ENCODE results near the gene WBP1L.
A peak's percentile ranks its signal among the peaks of the same experiment; 100 is the strongest.
"Not testable (repeated sequence)": the region's sequence is repeated elsewhere in the genome, so short reads cannot be mapped to it uniquely, and the experiment has no call there.

The WBP1L gene

GRCh38 chr10:102837230-102837721, 93.5 kb downstream of the WBP1L start, which contains the start of gene CYP17A1:
TSS of gene CYP17A1 (minus strand) at chr10:102837413. CDS start at chr10:102837361, 52 bp downstream.
- no peak for DNase-seq (ENCODE audit: low read depth, low spot score)

DNA sequence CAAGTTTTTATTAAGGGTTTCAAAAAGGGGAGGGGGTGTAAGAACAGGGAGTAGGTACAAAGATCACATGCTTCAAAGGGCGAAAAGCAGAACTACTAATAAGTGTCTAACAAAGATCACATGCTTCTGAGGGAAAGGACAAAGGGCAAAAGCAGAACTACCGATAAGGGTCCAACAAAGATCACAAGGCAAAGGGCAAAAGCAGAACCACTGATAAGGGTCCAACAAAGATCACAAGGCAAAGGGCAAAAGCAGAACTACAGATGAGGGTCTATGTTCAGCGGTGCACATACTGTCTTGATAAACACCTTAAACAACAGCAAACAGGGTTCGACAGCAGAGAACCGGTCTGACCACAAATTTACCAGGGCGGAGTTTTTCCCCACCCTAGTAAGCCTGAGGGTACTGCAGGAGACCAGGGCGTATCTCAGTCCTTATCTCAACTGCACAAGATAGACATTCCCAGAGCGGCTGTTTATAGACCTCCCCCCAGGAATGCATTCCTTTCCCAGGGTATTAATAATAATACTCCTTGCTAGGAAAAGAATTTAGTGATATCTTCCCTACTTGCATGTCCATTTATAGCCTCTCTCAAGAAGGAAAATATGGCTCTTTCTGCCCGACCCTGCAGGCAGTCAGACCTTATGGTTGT, 94.7 kb downstream of the WBP1L start:
- DNase-seq (ENCODE audit: low read depth, low spot score), result not testable (repeated sequence)

GRCh38 chr10:102841827-102842345, 98.1 kb downstream of the WBP1L start:
- no peak for DNase-seq (ENCODE audit: low read depth, low spot score)

- not testable (repeated sequence) for DNase-seq (ENCODE audit: low read depth, low spot score)
Measured at GRCh38 chr10:102843139-102843538, 99.4 kb downstream of the WBP1L start.

GRCh38 chr10:102844190-102844776, 100.5 kb downstream of the WBP1L start:
- not testable (repeated sequence) for DNase-seq (ENCODE audit: low read depth, low spot score)

GRCh38 chr10:102845352-102845902, 101.7 kb downstream of the WBP1L start:
- DNase-seq (ENCODE audit: low read depth, low spot score), result no peak

DNA sequence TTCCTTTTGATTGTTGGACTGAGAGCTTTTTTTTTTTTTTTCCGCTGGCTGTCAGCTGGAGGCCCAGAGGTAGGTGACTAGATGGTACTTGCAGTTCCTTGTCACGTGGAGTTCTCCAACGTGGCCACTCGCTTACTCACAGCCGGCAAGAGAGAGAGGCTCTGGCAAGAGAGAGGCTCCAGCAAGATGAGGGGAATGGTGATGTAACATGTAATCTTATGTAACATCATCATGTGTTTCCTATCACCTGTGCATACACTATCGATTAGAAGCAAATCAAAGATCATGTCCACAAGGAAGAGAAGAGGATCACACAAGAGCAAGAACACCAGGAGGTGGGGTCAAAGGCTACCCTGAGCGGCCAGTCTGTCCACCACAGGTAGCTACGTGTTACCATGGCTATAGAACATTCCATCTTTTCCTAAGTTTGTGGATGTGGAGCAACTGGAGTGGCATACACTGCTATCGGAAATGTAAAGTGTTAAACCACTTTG, 106.3 kb downstream of the WBP1L start:
- DNase-seq (ENCODE audit: low read depth, low spot score), result no peak

GRCh38 chr10:102853237-102853636, 109.5 kb downstream of the WBP1L start:
- not testable (repeated sequence) for DNase-seq (ENCODE audit: low read depth, low spot score)

GRCh38 chr10:102855731-102856436, 112.1 kb downstream of the WBP1L start:
- DNase-seq (ENCODE audit: low read depth, low spot score), result peak; percentile 87

DNA sequence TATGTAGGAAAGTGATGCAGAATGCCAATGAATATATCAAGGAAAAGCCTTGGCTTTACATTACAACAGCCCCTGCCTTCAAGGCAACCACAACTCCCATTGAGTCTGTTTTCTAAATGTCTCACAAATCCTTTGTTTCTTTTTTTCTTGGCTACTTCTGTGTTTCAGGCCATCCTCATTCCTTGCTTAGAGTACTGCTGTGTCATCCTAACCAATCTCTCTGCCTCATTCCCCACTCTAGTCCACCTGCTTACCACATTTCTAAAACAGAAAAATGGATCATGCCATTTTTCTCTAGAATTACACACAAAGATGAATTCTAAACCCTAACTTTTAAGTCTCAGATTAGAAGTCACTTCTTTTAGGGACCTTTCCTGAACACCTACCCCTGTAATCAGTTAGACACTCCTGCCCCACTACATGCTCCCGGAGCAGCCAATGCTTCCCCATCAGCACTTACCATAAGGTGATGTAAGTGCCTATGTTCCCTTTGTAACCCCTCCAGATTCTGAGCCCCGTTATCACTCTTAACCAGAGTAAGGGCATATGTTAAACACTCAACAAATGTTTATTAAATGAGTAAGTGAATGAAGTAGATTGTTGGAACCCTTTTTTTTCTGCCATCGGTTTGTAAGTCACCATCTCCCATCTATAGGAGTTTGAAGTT, 113.1 kb downstream of the WBP1L start:
- peak; percentile 35 for DNase-seq (ENCODE audit: low read depth, low spot score)

GRCh38 chr10:102859911-102860310, 116.2 kb downstream of the WBP1L start:
- DNase-seq (ENCODE audit: low read depth, low spot score), result no peak

DNA sequence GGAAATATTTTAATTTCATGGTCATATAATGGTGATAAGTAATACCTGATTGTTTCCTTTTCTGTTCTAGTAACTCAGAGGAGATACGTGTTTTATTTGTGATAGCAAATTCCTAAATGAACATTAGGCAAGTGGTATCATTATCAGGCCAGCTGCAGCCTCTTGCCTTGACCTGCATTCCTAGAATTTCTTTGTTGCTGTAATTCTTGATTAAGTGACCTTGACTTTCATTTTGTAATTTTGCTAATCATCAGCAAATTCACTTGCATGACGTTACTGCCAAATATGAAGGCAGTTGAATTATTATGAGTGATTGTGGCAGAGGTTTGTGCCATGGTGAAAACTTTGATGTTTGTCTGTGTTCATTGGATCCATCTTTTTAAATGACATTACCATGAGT, 119.9 kb downstream of the WBP1L start:
- no peak for DNase-seq (ENCODE audit: low read depth, low spot score)

GRCh38 chr10:102865620-102866019, 121.9 kb downstream of the WBP1L start:
- DNase-seq (ENCODE audit: low read depth, low spot score), result no peak
